Inferior parietal cortex (tissue), 1 donor: ENCODE results near the gene OSBP2.

Experiments used
- DNase-seq: peaks from one replicate; pipeline ENCODE4 v3.0.0-alpha.2; 2016; ENCODE audit errors: extremely low spot score

The OSBP2 gene

GRCh38 chr22:30940685-30941362 is 246.2 kb downstream of the OSBP2 start:
- no peak for DNase-seq

GRCh38 chr22:30941363-30941740 is 246.7 kb downstream of the OSBP2 start:
- DNase-seq = no peak

GRCh38 chr22:30943368-30943767 is 248.7 kb downstream of the OSBP2 start:
- no peak for DNase-seq

GRCh38 chr22:30944986-30945385 is 250.3 kb downstream of the OSBP2 start:
- no peak for DNase-seq

- no peak for DNase-seq
Measured at GRCh38 chr22:30945653-30946052, 251.0 kb downstream of the OSBP2 start.

- no peak for DNase-seq
Measured at GRCh38 chr22:30946354-30946753, 251.7 kb downstream of the OSBP2 start.

- DNase-seq = peak; percentile 40
Measured at GRCh38 chr22:30947173-30947815, 252.6 kb downstream of the OSBP2 start.

GRCh38 chr22:30947816-30948454 is 253.3 kb downstream of the OSBP2 start:
- DNase-seq = peak; percentile 68

- DNase-seq = no peak
Measured at GRCh38 chr22:30948930-30949342, 254.3 kb downstream of the OSBP2 start.

GRCh38 chr22:30949934-30950660 is 255.4 kb downstream of the OSBP2 start:
- DNase-seq = no peak

- no peak for DNase-seq
Measured at GRCh38 chr22:30953206-30953605, 258.5 kb downstream of the OSBP2 start.

GRCh38 chr22:30955153-30955552 is 260.5 kb downstream of the OSBP2 start:
- DNase-seq = no peak
